Measurements from ENCODE around the gene LRRTM1.

LRRTM1 gene, protein sequence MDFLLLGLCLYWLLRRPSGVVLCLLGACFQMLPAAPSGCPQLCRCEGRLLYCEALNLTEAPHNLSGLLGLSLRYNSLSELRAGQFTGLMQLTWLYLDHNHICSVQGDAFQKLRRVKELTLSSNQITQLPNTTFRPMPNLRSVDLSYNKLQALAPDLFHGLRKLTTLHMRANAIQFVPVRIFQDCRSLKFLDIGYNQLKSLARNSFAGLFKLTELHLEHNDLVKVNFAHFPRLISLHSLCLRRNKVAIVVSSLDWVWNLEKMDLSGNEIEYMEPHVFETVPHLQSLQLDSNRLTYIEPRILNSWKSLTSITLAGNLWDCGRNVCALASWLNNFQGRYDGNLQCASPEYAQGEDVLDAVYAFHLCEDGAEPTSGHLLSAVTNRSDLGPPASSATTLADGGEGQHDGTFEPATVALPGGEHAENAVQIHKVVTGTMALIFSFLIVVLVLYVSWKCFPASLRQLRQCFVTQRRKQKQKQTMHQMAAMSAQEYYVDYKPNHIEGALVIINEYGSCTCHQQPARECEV

DNA sequence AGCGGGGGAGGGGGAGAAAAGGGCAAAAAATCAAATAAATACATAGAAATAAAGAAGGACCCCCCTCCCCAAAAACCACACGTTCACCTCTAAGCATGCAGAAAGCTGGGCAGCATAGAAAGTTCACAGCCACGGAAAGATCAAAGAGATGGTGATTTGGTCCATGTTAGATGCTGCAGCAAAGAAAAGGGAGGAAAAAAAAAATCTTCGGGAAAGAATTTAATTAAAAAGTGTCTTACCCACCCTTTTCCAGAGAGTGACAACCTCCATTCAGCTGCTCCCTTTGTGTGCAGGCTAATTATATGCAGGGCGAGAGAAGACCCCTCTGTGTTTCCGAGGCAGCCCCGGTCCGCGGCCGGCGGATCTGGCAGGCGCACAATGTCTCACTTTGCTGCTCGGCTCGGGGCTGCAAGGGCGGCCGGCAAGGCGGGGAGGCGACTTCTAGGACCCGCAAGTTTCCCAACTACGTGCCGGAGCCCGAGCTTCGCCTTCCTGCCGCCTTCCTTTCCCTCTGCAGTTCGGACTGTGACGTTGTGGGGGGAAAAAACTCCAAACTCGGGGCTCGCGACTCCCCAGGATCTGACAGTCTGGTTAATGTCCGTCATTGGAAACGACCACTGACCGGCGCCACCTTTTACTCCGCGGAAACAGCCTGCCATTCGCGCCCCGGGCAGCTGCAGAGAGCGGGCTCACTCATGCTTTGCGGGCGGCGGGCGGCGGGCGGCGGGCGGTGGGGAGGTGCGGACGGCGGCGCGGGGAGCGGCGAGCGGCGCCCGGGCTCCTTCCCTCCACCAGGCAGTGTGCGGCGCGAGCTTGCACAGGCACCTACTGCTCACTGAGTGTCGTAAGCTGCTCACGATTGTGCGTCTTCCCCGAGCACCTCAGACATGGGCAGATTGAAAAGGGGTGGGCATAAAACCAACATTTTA is at the start of gene LRRTM1:
TSS of gene LRRTM1 (minus strand) at position 844 of the 929 bp plus-strand sequence. CDS start 933 bp downstream, outside the sequence.
- DNase-seq, result peak; percentile 66

DNA sequence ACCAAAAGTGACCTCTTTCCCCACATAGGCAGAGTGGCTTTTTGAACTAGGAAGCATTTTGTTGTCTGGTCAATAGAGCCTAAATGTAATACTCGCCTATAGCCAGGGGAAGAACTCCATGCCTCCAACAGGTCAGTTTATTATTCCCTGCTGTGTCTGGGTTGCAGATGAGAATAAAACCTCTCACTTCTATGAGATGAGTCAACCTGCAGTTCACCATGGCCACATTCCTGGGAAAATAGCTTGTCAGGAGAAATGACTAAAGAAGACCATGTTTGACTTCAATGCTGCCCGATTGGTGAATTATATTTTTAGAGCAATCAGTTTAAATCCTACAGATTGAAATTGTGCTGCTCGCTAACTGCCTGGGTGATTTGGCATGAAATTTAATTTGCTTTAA is 46.7 kb upstream of the LRRTM1 start:
- no peak for DNase-seq

DNA sequence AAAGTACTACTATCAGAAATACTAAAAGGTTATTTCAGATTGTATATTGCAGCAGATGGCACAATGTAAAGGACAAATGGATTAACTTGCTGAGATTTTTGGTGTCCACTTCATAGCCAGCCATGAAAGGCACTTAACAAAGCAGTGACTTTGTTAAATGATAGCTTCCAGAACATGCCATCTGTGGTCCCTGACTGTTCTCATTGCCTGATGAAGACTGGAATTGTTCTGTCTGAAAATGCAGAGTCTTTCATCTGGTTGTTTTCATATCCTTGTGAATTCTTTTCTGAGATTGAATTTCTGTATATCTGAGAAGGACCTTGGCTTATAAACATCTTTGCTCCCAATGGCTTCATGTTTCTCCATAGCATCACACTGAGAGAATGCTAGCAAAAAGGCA is 44.4 kb upstream of the LRRTM1 start:
- no peak for DNase-seq

DNA sequence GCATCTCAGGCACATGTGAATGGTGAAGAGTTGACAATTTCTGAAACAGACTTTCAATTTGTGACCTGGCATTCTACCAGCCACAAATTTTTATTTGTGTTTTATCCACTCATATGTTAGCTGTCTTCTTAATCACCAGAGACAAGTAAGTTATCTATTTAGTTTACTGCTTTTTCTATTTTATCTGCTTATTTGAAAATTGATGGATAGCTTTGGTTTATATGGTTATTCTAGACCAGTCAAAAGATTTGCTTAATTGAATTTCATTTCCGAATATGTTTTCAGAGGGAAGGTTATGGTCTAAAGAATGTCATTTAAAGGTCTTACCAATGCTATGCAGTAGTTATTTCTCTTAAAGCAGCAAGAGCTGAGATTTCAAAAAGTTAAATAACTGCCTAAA is 43.5 kb upstream of the LRRTM1 start:
- no peak for DNase-seq

DNA sequence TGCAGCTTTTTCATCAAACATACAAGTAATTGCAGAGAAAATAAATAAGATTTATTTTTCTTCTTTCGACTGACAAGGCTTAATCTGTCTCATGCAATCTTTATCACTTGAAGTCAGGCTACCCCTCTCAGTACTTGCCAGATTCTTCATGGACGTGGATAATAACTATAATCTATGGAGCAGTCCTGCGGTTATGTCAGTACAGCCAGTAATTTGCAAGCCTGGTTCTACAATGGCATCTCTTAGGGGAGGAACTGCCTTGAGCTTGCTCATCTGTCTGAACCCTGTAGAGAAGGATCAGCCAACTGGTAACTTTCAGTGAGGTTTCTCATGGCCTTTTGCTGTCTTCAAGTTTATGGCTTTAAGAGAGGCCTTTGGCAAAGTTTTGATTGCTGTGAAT is 35.5 kb upstream of the LRRTM1 start:
- DNase-seq, result peak; percentile 19

DNA sequence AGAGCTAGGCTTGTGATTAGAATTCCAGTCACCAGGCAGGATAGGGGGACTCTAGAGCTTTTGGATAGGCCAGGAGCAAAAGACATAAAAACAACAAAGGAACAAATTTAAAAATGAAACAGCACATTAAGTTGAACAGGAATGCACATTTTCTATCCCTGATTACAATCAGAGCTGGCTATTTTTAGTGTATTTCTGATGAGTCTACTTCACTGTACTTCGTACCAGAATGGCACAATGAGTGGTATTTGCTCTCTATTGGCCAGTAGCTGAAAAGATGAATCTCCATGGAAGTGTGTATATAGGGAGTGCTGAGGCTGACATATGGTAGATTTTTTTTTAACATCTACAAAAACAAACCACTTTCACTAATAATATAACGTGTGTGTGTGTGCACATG is 34.2 kb upstream of the LRRTM1 start:
- DNase-seq, result no peak

DNA sequence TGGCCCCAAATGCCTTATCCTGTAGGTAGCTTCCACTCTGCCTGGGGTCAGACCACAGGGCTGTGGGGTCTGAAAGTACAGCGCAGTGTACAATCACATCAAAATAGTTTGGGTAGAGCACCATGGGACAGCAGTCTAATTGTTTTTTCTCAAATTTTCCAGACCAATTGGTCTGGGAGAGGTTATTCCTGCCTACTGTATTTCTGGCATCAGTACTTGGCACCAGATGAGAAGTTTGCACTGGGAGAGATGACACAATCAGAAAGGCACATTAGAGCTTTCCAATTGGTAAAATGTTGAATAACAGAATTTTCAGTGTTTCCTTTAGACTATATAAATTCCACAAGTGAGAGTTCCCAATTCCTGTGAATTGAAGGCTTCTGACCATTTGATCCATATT is 30.9 kb upstream of the LRRTM1 start:
- no peak for DNase-seq

DNA sequence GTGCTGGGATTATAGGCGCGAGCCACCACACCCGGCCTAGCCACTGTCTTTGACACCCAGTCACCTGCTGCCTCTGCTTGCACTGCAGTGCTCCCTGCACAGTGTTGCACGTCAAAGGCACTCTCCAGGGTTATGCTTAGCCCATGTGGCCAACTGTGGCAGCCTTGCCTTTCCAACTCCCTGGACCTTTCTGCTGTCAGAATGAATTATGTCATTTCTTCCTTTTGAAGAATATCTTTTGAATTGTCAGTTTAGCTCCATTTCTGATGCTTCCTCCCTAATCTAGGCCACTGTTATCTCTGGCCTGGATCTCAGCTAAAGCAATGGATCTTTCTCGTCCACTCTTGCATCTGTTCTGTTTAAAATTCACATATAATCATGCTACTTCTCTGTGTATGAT is 29.3 kb upstream of the LRRTM1 start:
- no peak for DNase-seq

DNA sequence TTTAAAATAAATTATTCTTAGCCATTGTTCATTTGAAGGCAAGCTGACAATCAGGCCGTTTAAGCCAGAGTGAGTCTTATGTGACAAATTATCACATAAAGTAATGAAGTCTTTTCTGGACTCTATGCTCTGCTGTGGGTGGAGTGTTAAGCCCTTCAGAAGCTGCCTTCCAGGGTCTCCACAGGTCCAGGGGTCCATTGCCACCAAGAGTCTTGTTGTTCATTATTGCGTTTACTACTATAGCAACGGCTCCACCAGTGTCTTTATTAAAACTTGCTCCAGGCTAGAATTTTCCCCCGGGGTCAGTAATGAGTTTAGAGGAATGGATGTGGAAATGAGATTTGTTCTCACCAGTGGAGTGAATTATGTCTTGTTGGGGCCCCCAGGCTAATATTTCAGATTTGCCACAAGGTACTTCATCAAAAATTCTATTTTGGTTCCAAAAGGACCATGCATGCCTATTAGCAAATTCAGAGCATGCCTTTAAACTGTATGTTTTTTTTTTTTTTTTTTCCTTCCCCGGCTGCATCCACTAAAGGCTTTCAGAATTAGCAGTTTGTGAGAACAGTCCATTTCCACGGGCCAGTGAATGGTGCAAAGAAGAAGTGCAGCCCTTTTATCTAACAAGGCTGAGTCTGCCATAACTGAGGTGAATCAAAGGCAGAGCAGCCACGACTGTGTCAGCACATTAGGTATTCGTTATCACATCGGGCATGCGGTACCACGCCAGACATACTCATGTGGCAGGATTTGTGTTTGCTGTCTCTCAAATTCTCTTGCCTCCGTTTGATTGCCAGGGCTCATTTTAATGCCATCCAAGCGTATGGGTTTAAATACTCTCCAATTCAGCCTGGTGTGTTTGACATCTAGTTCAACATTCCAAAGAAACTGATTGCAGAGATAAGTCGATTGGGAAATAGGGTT is 26.2 kb upstream of the LRRTM1 start:
- DNase-seq, result peak; percentile 3

DNA sequence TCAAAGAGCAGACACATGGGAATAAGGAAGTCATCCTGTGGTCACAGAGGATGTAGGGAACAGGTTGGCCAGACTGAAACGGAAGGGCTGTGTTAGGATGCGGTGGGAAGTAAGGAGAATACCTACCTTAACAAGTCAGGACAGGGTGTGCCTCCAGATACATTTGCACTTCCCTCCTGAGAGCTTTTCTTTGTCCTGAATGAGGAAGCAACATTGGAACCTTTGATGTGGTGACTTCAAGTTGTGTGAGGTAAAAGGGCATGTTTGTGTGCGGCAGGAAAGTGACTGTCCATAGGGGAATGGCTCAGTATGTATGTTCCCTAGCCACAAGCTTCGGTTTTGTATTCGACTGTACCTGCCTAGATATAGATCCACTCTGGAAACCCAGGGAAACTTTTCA is 24.9 kb upstream of the LRRTM1 start:
- no peak for DNase-seq

DNA sequence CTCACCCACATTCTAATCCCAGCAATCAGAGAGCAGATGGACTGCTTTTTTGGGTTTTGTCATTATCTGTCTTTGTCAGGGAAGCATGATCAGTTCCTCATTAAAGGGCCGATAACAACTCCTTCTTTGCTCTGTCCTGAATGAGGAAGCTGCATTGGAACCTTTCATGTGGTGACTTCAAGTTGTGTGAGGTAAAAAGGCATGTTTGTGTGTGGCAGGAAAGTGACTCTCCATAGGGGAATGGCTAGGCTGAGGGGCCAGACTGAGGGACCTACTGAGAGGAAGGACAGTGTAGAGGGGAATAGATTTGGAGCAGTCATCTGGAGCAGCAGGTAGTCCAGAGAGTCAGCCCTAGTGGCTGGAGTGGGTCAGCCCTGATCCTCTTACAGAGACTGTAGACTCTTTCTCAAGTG is 23.6 kb upstream of the LRRTM1 start:
- DNase-seq, result no peak

DNA sequence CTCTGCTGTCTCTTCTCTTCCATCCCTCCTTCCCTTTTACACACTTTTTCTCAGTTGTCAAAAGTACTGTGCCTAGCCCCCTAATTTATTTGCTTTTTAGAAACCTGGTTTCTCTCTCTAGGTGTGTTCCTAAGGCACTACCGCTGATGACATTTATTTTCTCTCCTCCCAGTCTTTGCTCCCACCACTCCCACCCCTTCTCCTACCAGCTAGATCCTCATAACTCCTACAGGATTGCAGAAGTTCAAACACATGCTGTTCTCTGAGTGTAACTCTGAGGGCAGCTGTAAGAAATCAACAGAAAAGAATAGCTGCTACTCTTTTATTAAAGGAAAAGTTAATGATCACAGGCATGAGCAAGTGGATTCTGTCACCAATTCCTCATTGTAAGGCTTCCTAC is 22.3 kb upstream of the LRRTM1 start:
- DNase-seq, result peak; percentile 34

DNA sequence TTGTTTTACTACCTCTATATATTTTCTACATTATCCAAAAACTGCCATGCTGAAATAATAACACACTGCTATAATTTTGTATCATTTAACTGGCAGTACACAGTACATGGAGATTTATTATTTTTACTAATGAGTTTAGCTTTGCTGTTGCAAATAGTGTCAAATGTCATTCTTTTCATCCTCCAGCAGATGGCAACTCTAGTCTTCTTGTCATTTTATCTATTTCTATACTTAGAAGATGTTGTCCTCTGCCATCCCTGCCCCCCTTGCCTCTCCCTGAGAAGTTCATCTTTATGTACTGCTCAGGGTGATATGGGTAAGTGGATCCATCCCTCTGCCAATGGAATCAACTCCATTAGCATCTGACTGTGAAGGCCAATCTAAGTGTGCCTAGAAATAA is 21.7 kb upstream of the LRRTM1 start:
- DNase-seq, result peak; percentile 85

DNA sequence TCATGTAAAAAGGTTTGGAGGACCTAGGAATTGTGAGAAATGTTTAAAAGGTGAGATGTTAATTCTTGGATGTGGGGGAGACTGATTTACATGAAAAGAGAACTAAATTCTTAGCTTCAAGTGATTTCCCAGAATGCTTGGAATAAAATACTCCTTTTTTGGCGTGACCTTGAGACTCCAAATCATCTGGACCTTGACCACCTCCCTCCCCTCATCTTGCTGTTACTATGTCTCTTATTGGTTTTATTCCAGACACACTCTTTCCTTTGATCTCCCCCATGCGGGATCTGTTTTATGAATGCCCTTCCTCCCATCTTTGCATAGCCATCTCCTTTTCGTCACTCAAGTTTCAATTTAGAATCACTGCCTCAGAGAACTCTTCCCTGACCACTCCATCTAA is 20.0 kb upstream of the LRRTM1 start:
- no peak for DNase-seq

DNA sequence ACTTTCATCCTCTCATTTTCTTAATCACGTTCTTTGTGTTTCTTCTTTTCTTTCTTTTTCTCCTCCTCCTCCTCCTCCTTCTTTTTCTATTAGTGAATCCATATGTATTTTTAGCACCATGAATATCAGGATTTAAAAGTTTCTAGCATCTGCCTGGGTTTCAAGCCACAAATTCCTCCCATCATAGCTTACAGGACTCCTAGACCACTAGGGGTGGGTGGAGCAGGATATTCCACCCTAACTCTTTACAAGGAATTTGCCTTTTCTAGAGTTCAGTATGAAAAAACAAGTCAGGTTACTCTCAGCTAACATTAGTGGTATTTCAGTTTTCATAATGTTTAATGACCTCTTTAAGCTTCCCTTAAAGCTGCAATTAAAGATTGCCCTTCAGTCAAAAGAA is 19.1 kb upstream of the LRRTM1 start:
- DNase-seq, result no peak

DNA sequence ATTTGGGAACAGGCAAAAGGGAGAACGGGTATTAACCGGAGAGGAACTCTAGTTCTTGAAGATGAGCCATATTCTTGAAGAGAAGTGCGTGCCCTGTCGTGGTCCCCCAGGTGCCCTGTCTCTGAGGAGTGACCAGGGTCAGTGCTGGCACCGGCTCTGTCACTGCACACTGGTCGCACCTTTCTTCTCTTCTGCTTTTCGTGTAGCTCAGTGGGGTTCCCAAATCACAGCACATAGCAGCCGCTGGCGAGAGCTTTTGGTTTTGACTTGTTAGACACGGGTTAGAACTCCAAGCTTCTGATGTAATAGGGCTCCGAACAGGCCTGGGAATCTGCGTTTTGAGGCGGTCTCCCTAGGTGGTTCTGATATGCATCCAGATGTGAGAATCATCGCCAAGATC is 18.4 kb upstream of the LRRTM1 start:
- no peak for DNase-seq

DNA sequence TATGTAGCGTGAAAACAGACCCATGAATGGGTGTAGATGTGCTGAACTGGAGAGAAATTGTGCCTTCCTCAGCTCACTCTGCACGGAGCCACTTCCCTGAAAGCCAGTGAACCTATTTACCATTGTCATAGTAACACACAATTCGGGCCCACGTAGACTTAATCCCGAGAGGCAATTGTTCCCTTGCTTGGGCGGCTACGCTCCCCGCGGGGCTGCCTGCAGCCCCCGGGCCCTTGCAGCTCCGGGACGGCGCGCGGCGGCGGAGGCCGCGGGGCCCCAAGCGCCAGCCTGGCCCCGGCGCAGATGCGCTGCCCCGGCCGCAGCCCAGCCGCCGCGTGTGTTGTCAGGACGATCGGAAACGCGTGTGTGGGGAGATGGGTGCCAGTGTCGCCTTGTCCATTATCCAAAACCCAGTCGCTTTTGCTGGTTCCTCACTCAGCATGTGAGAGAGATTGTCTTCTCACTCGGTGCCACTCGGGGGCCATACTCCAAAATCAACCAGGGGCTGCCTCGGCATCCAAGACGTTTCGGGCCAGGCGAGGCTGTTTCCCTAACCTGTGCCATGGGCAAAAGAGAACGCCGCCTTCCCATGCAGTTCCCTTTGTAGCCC is 17.9 kb upstream of the LRRTM1 start:
- DNase-seq, result no peak

DNA sequence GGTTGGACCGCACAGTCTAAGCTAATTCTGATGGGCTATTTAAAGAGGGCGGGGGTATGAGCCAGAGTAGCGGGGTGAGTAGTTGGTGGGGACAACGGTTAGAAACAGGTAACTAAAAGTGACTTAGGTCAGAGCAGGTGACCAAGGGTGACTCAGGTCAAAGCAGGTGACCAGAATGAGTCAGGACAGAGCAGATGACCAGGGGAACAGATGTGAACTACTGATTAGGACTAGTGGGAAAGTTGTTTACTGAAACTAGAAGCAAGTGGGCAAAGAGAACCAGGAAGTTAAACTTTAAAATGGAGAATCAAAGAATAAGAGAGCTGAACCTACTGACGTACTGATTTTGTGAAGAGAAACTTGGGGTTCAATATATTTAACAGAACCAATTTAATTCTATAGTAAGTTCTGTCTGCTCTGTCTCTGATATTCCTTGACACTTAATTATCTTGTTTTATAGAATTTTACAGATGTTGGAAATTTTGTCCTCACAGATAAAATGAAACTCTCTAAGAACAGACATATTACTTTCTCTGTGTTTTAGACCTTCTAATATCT is 7.8 kb upstream of the LRRTM1 start:
- DNase-seq, result no peak

DNA sequence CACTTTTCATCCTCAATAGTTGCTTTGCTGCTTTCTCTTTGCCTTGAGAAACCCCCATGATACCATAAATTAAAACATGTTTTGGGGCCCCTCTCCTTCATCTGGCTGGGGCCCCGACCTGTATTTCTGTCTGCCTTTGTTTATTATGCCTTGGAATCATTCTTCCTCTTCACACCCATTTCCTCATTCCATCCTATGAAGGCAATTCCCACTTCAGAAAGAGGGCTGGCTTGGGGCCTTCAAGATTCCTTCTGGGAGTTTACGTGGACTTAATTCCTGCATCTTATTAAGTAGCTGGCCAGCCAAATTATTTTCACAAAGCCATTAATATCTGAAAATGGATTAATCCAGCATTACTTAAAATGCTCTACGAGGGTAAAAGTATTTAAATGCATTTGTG is 6.8 kb upstream of the LRRTM1 start:
- no peak for DNase-seq

DNA sequence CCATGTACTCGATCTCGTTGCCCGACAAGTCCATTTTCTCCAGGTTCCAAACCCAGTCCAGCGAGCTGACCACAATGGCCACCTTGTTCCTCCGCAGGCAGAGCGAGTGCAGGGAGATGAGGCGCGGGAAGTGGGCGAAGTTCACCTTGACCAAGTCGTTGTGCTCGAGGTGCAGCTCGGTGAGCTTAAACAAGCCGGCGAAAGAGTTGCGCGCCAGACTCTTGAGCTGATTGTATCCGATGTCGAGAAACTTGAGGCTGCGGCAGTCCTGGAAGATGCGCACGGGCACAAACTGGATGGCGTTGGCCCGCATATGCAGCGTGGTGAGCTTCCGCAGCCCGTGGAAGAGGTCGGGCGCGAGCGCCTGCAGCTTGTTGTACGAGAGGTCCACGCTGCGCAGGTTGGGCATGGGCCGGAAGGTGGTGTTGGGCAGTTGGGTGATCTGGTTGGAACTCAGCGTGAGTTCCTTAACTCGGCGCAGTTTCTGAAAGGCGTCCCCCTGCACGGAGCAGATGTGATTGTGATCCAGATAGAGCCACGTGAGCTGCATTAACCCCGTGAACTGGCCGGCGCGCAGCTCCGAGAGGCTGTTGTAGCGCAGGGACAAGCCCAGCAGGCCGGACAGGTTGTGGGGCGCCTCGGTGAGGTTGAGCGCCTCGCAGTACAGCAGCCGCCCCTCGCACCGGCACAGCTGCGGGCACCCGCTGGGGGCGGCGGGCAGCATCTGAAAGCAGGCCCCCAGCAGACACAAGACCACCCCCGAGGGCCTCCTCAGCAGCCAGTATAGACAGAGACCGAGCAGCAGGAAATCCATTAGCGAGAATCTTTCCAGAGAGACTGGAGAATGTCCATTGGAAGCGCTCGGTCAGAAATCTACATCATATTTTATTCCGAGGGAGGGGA is 1.3 kb downstream of the LRRTM1 start:
- peak; percentile 64 for DNase-seq

All from NCI-H69 (cell line).